HG02981 (cell line): ENCODE measurements around the gene PYURF.

Experiments used
- ATAC-seq: cut with Tn5 transposase; IDR thresholded peaks from one replicate; pipeline ENCODE4 v1.9.1; 2021; ENCODE audit warnings: mild to moderate bottlenecking, moderate library complexity; ENCODE audit not compliant: unreplicated experiment

Gene PYURF

DNA sequence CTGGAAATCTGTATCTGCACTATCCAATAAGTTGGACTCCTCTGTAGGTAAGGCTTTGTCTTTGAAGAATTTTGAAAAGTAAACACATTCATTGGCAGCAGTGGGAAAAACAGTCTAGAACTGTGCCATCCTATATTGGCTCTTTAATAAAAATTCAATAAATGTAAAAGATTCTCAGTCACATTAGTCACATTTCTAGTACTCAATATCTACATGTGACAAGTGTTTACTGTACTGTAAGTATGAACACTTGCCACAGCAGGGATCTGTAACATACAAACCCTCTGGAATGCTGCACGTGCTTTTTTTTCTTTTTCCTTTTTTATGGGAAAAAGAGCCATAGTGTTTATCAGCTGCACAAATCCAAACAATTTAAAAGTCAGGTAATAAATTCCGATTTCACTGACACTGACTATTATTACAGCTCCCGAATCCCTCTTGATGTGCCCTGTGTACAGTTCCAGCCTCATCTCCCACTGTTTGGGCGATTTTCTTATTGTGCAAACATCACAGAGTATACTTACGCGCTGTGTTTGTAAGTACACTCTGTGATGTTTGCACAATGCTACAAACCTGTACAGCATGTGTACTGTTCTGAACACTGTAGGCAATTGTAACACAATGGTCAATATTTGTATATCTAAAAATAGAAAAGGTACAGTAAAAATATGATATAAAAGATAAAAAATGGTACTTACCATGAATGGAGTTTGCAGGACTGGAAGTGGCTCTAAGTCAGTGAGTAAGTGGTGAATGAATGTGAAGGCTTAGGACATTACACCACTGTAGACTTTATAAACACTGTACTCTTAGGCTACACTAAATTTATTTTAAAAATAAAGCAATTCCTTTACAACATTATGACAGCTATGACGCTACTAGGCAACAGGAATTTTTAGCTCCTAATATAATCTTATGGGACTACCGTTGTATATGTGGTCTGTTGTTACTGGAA, 8.7 kb downstream of the PYURF start:
- no peak for ATAC-seq

DNA sequence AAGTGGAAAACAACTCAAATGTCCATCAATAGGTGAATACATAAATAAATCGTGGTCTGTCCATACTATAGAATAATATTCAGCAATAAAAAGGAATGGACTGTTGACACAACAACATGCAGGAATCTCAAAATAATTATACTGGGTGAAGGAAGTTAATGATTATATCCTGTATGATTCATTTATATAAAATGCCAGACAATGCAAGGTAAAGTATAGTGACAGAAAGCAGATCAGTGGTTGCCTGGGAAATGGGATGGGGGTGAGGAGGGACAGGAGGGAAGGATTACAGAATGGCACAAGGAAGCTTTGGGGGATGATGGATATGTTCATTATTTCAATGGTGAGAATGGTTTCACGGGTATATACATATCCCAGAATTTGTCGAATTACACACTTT, 12.3 kb downstream of the PYURF start:
- no peak for ATAC-seq

DNA sequence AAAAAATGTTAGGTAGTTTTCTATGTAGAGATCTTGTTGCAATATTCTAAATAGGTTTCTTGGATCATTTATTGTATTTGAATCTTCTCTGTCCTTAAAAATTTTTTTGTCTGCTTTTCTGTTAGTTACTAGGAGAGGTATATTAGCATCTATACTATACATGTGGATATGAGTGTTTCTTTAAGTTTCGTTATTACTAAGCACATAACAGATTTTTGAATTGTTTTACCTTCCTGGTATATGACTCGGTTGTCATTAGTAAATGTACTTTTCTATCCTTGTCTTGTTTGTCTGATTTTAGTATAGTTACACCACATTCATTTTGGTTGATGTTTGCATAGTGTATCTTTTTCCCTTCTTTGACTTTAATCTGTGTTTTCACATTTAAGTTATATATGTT, 20.2 kb downstream of the PYURF start:
- no peak for ATAC-seq

DNA sequence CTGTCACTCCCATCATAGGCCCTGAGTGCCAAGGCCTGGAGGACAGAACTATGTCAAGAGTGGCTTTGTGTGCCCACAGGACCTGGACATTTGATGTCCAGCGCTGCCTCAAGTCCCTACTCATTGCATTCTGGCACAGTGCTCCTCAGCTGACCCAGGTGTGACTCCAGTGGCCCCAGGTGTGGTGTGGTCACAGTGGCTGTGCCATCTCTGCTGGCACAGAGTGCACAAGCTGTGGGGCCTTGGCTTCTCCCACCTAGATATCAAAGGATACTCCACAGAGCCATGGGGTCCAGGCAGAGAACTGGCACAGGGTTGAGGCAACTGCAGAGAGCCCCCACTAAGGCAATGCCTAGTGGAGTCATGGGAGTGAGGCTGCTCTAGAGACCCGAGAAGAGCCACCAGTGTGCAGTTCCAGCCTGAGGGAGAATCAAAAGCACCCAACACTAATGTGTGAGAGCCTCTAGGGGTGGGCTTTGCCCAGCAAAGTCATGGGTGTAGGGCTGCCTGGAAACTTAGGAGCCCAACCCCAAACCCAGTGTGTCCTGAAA, 25.6 kb downstream of the PYURF start:
- no peak for ATAC-seq

DNA sequence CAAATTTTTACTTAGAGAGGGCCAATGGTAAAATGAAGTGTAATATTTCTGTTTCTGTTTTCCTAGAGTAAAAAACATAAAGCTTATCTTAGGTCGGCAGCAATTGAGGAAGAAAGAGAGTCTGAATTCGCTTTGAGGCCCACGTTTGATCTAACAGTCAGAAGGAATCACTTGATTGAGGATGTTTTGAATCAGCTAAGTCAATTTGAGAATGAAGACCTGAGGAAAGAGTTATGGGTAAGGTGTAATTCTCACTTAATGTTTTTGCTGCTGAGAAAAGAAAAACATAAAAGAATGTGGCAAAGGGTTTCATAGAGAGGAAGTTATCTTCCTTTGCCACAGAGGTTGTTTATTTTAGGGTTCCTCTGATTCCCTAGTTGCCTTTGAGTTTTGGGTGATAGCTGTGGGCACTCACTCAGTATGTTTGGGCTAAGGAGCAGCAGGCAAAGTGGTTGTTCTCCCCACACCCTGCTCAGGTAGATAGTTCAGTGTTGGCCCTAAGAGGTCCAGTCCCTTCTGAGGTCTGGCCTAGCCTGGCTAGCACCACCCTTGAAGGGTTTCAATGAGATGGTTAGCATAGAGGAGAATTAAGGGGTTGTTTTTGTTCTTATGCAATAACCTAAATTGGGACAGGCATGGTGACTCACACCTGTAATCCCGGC, 34.3 kb downstream of the PYURF start:
- ATAC-seq = no peak

DNA sequence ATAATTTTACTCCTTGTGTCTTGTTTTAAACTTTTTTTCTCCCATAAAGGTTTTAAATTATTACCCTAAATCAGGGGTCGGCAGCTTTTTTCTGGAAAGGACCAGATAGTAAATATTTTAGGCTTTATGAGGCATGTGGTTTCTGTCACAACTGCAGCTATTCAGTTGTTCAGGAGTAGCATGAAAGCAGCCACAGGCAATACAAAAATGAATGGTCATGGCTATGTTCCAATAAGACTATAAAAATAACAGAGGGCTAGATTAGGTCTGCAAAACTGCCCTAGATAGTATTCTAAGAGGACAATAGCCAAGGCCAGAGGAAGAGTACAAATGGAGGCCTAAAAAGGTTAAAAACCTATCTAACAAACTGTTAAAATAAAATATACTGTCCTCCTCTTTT, 42.0 kb downstream of the PYURF start:
- no peak for ATAC-seq

DNA sequence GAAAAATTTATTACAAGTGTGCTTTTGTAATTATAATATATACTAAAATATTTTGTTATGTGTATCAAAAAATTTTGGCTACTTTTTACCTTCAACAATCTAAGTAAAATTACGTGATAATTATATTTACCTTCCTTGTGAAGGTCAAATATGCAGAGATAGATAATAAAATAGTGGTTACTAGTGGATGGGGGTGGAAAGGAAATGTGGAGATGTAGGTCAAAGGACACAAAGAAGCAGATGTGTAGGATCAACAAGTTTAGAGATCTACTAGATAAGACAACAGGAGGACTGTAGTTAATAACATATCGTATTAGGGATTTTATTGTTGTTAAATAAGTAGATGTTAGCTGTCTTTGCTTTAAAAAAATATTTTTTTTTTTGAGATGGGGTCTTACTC, 45.3 kb downstream of the PYURF start:
- no peak for ATAC-seq

DNA sequence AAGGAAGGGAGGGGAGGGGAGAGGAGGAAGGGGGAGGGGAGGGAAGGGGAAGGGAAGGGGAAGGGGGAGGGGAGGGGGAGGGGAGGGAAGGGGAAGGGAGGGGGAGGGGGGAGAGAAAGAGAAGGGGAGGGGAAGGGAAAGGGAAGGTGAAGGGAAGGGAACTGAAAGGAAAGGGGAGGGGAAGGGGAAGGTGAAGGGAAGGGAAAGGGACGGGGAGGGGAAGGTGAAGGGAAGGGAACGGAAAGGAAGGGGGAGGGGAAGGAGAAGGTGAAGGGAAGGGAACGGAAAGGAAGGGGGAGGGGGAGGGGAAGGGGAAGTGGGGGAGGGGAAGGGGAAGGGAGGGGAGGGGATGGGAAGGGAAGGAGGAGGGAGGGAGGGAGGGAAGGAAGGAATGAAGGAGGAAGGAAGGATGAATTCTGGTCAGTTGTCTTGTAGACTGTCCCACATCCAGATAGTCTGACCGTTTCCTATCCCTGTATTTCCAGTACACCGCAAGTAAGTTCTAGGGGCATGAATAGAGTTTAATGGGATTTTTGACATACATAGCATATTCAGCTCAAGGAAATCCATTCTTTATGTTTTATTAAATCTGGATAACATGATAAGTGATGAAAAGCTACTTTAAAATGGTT, 46.2 kb downstream of the PYURF start:
- ATAC-seq = no peak
